Stimulated activated CD4-positive, alpha-beta T cell treated with anti-CD3 and anti-CD28 coated beads, TNF-alpha, amount 100 ng/mL, for 4 hours (primary cell): ENCODE data around the gene BCOR.
A peak's percentile ranks its signal among the peaks of the same experiment; 100 is the strongest.

Experiments used
- DNase-seq, 3 experiments: peaks; one replicate each; pipeline ENCODE4 v3.0.0-alpha.2; 2020; ENCODE audit warnings: low read depth in 3 of 3

Gene BCOR

DNA sequence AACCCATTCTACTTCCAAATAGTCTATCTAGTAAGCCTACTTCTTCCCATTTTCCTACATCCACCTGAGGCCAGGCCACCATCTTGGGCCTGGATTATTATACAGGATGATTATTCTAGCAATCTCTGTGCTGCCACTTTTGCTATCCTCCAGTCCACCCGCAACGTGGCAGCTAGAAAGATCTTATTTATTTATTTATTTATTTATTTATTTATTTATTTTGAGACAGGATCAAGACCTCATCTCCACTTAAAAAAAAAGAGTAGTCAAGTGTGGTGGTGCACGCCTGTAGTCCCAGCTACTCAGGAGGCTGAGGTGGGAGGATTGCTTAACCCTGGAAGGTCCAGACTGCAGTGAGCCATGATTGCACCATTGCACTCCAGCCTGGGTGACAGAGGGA is 15.2 kb upstream of the BCOR start:
- DNase-seq = no peak

DNA sequence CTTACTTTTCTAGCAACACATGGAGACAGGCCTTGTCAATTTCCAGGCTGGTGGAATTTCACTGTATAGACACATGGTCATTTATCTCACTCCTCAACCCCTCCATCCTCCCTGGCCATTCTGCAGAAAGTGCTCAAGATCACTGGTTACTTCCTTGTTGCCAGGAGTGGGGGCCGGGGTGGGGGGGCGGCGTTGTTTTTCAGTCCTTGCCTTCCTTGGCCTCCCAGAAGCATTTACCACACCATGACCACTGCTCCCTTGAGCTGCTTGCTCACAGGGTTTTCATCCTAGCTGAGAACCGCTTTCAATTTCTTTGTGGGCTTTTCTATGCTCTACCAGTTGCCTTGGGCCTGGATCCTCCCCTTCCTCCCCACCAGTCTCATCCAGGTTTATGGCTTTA is 14.1 kb upstream of the BCOR start:
- DNase-seq = no peak

DNA sequence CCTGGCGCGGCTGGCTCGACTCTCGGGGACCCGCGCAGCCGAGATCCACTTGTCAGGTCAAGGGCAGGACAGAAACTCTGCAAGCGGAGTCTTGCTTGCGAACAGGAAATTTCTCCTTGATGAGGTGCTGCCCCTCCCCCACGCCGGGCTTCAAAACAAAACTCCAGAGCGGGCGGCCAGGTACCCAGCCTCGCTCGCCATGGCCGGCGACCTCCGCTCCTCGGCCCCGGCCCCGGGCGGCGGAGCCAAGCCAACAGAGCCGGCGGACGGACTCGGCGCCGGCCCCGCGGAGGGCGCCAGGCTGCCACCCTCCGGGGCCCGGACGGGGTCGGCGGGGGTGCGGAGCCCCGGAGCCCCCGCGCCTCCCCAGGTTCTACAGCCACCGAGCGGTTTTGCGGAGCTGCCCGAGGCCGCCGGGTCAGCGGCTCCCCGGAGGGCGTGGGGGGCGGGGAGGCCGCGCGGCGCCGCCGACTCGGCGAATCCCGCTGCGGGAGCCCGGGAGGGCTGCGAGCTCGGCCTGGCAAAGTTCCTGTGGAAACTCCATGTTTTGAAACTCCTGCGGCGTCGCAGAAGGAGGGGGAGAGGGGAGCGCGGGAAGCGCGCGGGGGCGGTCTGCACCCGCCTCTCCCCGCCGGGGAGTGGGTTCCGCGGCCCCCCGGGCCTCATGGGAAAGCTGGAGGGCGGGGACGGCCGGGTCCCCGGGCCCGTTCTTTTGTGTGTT is 11.7 kb upstream of the BCOR start:
- no peak for DNase-seq

DNA sequence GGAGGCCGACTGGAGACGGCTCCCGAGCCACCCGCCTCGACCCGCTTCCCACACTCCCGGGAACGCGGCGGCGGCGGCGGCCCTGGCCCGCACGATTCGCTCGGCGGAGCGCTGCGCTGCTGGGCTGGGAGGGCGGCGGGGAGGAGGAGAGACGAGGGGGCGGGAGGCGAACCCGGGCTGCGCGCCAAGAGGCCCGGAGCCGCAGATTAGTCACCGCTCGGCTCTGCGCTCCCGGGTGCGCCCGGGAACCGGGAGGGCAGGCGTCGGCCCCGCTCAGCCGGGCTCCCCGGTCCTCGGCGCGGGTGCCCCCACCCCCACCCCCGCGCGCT is 11.2 kb upstream of the BCOR start:
- peak in 2 of 3 experiments; percentile 42 to 49 for DNase-seq

DNA sequence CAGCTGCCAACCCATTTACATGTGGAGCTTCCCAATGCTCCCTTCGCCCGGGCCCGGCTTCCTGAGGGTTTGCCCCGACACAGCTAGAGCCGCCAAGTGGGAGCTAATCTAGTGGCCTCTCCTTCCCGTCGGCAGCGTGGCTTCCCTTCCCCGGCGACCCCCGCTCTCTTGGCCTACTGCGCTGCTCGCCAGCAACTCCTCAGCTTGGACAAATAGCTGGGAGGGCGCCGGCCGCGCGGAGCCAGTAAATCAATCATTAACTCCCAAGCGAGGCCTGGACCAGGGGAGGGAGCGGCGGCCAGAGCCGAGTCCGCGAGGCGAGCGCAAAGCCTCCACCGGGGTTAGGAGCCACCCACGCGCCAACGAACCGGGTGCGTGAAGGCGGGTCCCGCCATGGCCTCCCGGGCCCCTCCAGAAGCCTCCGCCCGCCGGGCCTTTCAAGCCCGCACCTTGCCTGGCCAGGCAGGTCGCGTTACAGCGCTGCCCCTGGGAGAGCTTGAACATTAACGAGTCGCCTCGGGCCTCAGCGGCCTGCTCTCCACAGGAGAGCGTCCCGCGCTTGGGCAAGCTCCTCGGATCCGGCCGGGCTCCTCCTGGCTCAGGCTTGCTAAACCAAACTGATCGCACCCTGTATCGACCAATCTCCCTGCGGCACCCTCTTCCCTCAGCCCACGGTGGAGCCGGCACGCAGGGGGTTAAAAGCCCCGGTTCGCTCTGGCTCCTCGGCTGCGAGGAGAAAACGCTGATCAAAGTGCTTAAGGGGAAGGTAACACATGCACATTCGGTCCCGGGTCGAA is 10.6 kb upstream of the BCOR start:
- DNase-seq = no peak

DNA sequence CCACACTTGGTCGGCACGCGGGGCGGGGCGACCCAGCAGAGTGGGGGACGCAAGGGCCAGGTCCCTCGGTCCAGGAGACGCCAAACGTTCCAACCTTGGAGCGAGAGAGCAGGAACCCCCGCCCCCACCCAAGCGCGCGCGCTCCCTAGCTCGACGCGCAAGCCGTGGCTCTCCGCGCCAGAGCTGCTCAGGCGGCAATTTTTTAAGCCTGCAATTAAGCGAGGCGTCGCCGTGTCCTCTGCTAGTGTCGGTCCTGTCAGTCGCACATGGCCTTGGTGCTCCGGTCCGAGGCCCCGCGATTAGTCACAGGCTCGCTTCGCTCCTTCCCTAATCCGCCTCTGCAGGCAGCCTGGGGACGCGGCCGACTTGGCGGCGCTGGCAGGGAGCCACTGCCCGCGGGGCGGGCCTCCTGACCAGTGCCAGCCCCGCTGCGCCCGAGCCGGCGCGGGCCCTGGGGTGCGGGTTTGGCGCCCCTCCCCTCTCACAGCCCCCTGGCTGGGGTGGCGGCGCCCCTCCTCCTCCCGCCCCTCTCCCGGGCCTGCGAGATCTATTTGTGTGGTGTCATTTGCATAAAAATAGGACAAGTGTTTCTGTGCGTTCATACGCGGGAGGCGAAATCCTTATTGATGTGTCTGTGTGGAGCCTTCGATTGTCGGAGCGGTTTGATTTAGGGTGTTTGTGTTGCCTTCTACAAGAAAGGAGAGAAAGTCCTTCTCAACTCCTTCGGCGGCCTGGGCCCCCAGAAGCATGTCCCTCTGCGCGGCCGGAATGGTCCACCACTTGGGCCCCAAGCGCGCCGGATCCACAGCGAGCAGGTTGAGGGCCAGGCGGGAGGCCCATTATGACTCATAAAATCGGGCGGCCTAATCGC is 9.8 kb upstream of the BCOR start:
- no peak for DNase-seq

DNA sequence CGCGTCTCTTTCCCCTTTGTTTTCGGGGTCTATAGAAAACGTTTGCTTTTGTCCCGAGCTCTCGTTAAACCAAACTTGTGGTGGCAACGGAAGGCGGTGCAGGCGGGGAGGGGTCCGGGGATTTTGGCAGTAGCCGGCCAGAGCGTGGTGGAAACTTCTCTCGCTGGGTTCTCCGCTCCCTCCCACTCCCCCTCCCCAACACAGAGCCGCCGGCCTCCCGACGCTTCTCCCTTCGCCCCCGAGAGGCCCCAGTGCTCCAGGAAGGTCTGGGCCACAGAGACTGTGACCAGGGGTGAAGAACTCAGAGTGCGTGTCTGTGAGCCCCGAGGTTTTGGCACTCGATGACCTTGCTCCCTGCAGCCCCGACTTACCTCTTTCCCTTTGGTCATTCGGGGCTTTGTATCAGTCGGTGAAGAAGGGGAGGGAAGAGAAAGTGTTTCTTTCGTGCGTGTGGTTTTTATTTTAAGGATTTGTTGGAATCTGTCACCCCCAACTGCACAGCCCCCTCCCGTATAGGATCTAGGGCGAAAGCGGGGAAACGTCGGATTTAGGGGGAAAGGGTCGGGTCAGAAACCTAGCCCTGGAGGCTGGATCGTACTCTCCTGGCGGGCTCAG is 9.0 kb upstream of the BCOR start:
- DNase-seq = no peak

DNA sequence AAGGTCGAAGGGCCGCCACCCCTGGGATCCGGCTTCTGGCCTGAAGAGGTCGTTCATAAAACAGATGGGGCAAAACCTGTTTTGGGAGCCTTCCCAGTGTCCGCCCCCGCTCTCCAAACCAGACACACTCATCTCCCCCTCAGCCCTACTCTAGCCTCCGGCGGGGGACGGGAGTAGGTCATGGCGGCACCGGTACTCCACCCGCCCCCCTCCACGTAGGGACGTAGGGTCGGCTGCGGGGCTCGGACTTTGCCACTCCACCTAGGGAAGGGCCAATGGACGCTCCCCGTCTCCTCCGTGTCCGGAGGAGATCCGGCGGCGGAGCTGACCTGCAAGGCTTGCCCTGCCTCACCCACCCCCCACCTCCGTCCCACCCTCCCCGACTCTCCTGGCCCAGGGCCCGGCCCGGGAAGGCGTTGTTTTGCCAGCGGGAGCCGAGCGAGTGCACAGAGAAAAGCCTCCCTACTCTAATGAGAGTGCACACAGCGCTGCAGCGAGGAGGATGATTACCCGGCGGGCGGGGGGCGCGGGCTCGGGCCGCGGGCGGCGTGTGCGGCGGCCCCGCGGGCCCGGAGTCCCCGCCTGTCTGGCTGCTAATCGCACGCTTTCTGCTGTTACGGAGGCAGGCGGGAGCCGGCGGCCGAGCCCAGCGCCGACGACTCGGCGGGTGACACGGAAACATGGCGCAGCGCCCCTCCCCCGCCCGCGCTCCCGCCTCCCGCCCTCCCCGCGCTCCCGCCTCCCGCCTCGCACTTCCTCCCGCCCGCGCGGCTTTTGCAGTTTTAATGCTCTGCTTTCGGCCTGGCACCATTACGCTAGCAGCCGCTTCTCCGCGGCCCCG is 8.3 kb upstream of the BCOR start:
- DNase-seq = peak in 2 of 3 experiments; percentile 50 to 59

DNA sequence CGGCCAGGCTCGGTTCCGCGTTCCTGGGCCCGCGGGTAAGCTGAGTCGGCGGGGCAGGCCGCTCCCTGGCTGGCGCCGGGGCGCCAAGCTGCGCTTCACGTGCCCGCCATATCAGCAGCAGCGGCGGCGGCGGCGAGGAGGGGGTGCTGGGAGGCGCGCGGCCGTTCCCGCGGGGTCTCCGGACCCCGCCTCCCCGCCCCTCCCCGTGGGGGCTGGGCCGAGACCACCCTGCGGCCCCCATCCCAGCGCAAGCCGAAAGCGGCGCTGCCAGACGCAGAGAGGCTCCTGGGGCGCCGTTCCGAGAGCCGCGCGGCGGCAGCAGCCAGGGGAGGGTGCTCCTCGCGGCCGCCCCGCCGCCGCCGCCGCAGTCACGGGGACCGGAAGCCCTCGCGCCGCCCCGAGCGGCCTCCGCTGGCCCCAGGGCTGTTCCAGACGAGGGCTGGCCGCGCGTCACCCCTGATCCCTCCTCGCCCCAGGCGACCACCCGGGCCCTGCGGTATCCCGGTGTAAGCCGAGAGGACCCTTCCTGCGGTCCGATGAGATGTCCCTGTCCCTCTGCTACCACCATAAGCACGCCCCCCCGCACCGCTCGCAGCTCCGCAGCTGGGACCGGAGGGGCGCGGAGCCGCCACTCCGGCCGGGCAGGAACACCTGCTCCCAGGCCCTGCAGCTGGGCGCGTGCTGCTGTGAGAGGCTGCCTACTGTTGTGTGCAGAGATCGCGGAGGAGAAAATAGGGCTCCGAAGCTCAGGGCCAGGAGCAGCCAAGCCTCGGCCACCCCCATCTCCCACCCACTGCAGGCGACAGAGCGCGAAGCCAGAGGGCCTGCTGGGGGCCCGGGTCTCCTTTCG is 7.5 kb upstream of the BCOR start:
- DNase-seq = peak in 1 of 3 experiments; percentile 21

DNA sequence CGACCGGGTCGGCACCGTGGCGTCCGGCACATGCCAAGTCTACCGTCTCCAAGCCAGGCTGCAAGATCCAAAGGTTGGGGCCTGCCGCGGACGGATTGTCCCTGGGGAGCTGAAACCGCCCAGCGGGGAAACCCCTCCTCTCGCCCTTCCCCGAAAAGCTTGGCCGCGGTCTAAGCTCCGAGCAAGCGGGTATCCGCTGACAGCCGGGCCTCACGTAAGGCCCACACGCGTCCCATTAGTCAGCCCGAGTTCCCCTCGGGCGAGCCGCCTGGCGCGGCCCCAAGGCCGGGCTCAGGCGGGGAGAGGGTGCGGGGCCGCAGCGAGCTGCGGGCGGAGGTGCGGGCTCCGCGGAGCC is 6.8 kb upstream of the BCOR start:
- DNase-seq = no peak

DNA sequence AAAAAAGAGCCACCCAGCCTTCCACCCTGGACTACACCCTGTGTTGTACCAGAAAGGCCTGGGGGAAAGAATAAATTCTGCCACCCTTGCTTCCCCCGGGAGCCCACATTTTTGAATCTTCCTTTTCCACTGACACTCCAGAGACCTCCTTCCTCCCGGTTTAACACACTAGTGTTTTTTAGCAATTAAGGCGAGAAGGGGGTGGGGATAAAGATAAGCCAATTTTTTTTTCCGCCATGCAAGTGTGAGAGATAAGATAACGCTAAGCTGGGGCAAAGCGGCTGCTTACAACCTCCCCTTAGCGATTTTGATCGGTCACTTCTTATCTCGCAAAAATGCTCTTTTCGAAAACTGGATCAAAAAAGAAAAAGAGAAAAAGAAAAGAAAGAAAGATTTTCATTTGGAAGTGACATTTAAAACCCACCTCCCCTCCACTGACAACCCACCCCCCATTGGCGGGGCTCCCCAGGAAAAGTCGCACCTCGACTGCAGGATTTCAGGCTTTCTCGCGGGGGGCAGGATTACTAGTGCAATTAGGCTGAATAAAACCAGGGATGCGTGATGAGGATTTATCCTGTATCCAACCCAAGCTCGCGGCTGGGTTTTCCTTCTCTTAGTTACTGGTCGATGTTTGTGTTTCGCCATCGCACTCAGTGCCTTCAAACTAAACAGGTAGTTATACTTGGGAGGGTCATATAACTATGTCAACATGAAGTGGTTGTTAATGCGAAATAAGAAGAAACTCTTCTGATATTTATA is 6.0 kb upstream of the BCOR start:
- no peak for DNase-seq

DNA sequence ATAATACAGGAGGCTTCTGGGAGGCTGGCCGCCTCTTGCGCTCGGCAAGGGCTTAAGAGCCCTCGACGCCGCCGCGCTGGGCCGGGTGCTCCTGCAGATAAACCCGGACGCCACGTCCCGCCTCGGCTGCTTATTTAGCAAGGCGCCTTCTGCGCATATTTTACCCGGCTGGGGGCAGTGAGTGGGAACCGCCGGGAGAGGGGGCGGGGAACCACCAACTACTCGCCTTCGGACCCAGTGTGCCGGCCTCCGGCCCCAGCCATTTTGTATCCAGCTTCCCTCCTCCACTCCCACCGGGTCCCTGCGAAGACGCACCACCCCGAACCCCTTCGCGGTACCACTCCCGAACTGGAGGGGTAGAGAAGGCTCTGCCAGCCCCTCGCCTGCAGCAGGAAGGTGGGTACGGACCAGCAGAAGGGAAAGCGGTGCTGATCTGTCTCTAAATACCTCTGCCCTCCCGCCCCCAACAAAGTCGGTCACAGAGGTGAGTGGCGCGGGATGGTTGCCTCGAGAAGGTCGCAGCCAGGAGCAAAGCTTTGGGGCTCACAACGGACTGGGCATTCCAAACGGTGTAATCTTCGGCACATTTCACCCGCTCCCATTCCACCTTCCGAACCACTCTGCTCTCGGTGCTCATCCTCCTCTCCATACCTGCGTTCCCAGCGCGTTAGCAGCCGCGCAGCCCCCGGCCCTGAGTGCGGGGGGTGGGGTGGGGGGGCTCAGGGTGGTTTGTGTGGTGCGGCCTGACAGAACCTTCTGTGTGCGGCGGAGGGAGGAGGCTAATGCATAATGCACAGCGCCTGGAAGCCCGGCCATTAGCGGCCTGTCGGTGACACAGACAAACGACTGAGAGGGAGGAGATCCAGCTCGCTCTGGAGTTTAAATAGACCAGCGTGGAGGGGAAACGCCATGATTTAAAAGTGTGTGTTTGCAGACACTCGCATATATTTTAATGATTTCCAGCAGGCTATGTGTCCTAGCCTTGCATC is 4.9 kb upstream of the BCOR start:
- DNase-seq = no peak

DNA sequence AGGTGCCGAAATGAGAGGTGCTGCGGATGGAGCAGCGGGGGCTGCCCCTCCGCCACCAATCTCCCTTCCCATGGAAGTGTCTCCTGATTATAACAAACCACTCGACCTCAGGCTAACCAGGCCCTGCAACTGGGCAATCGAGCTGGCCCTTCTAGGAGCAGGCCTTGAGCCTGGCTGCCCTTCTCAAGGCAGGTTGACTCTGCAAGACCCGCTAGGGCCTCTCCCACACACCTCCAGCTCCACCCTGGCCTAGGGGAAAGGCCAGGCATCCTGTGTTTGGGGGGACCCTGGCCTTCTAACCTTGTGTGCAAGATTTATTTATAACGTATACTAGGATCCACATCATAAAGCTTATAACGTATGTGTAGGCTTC is 3.7 kb upstream of the BCOR start:
- DNase-seq = no peak

DNA sequence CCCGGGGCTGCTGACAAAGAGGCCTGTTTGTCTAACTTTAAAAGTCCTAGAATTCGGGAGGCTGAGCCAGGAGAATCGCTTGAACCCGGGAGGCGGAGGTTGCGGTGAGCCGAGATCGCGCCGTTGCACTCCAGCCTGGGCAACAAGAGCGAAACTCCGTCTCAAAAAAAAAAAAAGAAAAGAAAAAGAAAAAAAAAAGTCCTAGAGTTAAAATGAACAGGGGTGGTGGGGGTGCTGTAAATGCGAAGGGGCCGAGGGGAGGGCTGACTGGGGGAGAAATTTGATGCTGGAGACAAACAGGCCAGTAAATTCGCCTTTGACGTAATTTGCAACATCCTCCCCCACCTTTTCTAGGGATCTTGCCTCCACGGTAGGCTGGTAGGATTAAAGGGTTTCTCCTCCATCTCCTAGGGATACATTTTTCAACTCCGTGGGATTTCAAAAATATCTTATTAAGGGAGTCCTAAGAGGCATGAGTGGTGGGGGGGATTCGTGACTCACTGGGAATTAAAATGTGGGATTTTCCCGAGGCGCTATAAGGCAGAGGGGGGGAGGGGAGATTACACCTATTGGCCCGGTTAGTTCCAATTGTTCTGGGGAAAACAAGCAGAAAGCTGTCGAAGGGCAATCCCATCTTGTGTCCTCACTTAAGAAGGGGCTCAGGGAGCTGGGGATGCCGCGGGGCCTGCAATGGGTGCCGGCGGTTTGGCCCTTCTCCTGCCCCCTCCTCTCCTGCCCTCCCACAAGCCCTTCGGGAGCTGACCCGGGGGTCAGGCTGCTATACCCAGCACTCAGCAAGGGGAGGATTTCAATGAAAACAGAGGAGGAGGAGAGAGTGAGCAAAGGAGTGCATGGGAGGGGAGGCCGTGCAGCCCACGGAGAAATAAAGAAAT is 3.0 kb upstream of the BCOR start:
- no peak for DNase-seq

DNA sequence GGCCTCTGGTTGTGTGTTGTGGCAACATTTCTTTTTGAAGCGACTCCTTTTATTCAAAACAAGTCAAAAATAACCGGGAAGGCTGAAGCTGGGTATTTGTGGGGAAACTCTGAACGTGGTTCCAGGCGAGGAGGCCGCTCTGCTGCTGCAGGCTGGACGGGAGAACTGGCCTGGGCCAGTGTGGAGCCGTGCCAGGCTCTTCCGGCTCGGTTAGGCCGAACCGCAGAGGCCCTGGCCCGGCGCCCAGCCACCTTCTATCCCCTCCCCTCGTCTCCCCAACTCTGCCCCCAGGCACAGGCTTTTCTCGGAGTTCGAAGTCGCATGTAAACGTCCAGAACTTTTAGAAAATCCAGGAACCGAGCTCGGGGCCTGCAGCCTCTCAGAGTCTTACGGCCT is 2.4 kb upstream of the BCOR start:
- no peak for DNase-seq

DNA sequence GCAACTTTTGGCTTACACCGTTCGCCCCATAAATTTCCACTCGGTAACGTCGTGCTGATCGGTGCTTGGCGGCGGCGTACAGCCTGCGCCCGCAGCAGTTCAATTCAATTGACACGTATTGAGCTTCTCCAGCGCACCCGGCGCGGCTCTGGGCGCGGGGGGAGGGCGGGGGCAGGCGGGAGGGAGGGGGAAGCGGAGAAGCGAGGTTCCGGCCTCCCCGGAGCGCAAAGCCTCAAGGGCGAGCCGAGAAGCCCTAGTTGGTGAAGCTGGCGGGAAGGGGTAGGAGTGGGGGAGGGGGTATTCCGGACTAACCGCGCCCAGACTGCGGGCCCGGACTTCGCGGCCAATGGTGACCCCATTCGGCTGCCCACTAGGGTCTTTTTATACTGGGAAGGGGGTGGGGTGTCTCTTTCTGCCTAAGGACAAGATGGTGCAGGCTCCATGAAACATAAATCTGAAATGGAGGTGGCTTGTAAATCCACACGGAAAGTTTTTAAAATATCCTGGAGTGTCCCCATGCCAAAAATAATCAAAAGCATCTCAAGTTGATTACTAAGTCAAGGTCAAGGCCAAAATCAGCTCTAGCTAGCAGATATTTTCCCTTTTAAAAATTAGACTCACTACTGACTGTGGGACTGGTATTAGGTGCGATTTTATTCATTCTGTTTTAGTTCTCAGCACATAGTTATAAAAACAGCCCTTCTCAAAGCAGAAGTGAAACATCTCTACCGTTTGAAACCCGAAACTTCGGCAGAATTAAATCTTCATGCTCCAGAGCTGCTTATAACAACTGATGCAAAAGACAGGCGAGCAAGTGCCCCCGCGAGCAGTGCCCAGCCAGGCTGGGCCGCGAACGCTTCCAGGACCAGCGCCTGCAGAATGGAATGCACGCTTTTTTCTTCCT is 1.5 kb upstream of the BCOR start:
- no peak for DNase-seq
